Endometrial microvascular endothelial cells (primary cell): ENCODE data around the gene WDR59. TPM values are rescaled to one million over a fixed set of nuclear protein-coding genes. Genes with fewer than 3 reads are reported as not detected.
"Not testable (repeated sequence)": the region's sequence is repeated elsewhere in the genome, so short reads cannot be mapped to it uniquely, and the experiment has no call there.

Experiments used
- in situ Hi-C: cut with HindIII; loops from 2 replicates; pipeline ENCODE4 v1.10.0; 2017; ENCODE audit warnings: low sequenced_read_pairs, low pct_unique_long_range_greater_than_20kb; ENCODE audit errors: inconsistent ontology term
- total RNA-seq: library from RNA; depleted of rRNA; stranded (reverse); fragments of >200 nt; gene quantifications from one replicate; pipeline ENCODE4 v1.2.3, GENCODE V29; 2015; ENCODE audit errors: inconsistent ontology term

WDR59 gene
- total RNA-seq, 1 donor from 2014 or later: 23.5 TPM

GRCh38 chr16:74931445-74931844 is 53.5 kb downstream of the WDR59 start:
- in situ Hi-C loops: no loop called here

GRCh38 chr16:74929636-74930035 is 55.3 kb downstream of the WDR59 start:
- in situ Hi-C loops: no loop called here

- in situ Hi-C loops: no loop called here
Measured at GRCh38 chr16:74926805-74927204, 58.1 kb downstream of the WDR59 start.

GRCh38 chr16:74923766-74924460 is 61.0 kb downstream of the WDR59 start:
- in situ Hi-C loops: no loop called here

GRCh38 chr16:74922150-74923138 is 62.5 kb downstream of the WDR59 start:
- in situ Hi-C loops: no loop called here

GRCh38 chr16:74921051-74921450 is 63.9 kb downstream of the WDR59 start:
- in situ Hi-C loops: no loop called here

- in situ Hi-C loops: no loop called here
Measured at GRCh38 chr16:74909665-74910064, 75.3 kb downstream of the WDR59 start.

- in situ Hi-C loops: not testable (repeated sequence)
Measured at GRCh38 chr16:74908759-74909158, 76.2 kb downstream of the WDR59 start.

DNA sequence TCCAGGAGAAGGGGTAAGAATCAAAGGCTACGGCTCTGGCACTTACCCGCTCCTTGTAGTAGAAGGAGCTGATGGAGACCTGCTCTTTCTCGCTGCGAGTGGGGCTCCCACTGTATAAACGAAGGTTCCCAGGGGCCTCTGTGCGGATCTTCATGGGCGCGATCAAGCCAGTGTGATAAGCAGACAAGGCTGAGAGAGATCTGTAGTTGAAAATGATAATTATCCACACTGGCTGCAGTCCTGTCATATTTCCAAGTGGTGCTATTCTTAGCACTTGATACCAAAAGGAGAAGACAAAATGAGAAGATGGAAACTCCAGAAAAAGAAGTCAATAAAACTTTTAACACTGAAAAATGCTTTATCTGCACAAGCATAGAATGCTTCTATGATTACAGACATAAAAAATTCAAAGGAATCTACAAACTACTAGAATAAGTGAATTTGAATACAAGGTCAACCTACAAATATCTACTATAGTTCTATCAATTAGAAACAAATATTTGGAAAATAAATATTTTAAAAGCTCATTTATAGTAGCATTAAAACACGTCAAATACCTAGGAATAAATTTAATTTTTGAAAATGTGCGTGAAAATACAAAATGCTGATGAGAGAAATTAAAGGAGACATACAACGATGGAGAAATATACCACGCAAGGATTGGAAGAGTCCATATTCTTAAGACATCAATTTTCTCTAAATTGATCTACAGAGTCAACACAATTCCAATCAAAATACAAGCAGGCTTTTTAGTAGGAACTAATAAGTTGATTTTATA is 80.8 kb downstream of the WDR59 start:
- in situ Hi-C loops: no loop called here

DNA sequence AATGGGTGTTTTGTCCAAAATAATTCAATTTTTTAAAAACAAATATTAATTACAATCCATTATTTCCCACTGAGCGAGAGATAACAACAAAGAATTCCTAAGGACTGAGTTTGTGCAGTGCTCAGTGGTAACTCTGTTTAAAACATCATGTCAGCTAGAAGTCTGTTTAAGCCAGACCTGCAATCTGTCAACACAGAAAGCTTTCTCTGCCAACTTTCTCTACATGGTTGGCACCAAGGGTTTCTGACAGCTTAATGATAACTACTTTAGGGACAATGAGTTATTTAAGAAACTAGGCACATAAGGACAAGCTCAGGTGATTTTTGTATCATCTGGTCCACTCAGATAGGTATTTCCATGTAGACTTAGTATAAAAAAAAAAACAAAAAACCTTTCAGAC is 81.8 kb downstream of the WDR59 start:
- in situ Hi-C loops: no loop called here

DNA sequence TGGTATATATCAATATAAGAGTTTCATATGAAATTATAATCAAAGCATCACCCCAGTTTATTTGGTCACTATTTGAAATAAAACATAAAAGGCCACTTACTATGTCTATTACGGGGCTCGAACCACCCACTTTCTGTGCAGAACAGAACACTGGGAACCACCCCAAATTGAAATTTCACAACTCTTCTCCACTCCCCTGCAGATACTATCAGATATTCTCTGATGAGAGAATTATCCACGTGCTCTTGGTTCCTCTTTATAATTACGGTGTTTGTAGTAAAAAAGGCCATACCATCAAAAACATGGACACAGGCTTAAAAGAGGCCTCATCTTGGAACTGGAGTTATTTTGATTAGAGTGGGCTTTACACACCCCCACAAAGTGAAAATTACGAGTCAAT is 82.8 kb downstream of the WDR59 start:
- in situ Hi-C loops: no loop called here

- in situ Hi-C loops: no loop called here
Measured at GRCh38 chr16:74901606-74902005, 83.3 kb downstream of the WDR59 start.

DNA sequence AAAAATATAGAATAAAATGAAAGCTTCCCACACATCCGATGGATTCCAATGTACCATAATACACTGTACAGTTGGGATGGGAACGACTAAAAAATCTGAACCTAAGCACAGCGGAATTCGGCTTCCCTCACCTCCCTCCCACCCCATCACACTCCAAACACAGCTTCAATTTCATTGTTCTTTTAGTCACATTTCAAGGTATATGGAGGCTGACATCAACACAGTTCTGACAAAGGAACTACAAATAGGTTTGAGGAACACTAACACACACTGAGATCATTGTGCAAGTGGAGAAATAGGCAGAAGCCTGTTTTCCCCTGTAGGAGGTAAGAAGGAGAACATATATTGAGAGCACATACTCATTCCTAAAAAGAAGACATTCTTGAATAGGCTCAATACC is 85.1 kb downstream of the WDR59 start:
- in situ Hi-C loops: no loop called here

GRCh38 chr16:74898659-74899058 is 86.3 kb downstream of the WDR59 start:
- in situ Hi-C loops: no loop called here

DNA sequence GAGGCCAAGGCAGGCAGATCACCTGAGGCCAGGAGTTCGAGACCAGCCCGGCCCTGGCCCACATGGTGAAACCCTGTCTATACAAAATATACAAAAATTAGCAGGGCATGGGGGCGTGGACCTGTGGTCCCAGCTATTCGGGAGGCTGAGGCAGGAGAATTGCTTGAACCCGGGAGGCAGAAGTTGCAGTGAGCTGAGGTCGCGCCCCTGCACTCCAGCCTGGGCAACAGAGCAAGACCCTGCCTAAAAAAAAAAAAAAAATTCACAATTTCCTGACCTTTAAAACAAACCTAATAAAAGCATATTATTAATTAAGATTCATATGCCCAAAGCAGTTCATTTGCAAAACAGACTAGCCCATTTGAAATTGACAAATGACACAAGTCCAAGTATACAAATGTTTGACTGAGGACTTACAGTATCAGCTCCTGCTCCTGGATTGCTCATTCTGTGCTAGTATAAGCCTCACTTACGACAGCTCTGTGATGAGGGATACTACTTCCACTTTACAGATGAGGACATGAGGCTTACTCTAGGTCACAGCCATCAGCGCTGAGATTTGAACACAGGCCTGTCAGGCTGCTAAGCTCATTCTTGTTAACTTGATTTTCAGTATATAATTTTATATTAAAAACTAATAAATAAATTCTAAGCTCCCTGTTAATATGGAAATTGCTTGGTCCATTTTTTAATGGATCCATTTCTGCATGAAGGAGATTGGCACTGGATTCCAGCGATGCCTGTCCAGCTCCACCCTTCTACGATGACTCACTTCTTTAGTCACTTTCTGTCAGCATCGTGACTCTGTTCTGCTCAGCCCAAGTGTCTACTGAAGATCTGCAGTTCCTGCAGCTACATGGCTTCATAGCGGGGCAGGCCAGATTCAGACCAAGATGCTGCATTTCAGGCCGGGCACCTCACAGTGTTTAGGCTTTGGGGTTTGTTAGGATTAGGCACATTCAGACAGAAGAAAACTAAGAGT is 88.2 kb downstream of the WDR59 start:
- in situ Hi-C loops: no loop called here

- in situ Hi-C loops: no loop called here
Measured at GRCh38 chr16:74893541-74893940, 91.4 kb downstream of the WDR59 start.

GRCh38 chr16:74892574-74893461 is 92.1 kb downstream of the WDR59 start:
- in situ Hi-C loops: no loop called here
